Choroid plexus epithelial cell (primary cell): ENCODE data around the gene ASCC1.
"Not testable (repeated sequence)": the region's sequence is repeated elsewhere in the genome, so short reads cannot be mapped to it uniquely, and the experiment has no call there.

Experiments
- DNase-seq: peaks from one replicate; pipeline ENCODE4 v3.0.0-alpha.2; 2010; ENCODE audit warnings: low read depth
- H3K4me3 ChIP-seq: 2 replicates; pipeline ENCODE4 v1.5.1; 2011; ENCODE audit warnings: low read depth, mild to moderate bottlenecking, control low read depth, low read length, moderate library complexity
- TF ChIP-seq, protein P1 (sequence below): conservative IDR thresholded peaks from 2 replicates; pipeline ENCODE4 v1.5.1; 2011; ENCODE audit warnings: low read depth, mild to moderate bottlenecking, control low read depth, inconsistent platforms, low read length, moderate library complexity

The ASCC1 gene

DNA sequence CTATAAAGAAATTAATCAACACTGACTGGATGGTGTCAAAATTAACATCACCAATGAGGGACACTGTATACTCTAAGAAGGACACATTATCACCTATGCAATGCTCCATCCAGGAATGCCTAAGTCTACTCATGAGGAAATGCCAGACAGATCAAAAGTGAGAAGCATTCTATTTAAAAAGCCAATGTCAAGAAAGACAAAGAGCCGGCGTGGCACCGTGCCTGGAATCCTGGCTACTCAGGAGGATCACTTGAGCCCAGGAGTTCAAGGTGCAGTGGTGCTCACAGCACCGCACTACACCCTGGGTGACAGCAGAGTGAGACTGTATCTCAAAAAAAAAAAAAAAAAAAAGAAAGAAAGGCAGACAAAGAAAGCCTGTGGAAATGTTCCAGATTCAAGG, 45.8 kb downstream of the ASCC1 start:
- no peak overlapping the region for H3K4me3 ChIP-seq
- peak; percentile 15 for DNase-seq
- TF ChIP-seq, protein P1, sequence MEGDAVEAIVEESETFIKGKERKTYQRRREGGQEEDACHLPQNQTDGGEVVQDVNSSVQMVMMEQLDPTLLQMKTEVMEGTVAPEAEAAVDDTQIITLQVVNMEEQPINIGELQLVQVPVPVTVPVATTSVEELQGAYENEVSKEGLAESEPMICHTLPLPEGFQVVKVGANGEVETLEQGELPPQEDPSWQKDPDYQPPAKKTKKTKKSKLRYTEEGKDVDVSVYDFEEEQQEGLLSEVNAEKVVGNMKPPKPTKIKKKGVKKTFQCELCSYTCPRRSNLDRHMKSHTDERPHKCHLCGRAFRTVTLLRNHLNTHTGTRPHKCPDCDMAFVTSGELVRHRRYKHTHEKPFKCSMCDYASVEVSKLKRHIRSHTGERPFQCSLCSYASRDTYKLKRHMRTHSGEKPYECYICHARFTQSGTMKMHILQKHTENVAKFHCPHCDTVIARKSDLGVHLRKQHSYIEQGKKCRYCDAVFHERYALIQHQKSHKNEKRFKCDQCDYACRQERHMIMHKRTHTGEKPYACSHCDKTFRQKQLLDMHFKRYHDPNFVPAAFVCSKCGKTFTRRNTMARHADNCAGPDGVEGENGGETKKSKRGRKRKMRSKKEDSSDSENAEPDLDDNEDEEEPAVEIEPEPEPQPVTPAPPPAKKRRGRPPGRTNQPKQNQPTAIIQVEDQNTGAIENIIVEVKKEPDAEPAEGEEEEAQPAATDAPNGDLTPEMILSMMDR: no peak

DNA sequence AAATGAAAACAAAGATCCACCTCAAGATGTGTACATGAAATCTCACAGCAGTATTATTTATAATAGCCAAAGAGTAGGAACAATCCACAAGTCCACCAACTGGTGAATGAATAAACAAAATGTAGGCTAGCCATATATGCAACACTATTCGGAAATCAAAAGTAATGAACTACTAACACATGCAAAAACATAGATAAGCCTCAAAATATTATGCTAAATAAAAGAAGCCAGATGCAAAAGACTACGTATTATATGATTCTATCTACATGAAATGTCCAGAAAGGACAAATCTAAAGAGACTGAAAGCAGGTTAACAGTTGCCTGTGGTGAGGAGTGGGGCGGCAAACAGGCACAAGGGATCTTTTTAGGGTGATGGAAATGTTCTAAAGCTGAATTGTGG, 49.0 kb downstream of the ASCC1 start:
- DNase-seq: no peak
- H3K4me3 ChIP-seq: no peak overlapping the region
- TF ChIP-seq, protein P1: no peak

- peak; percentile 17 for DNase-seq
- TF ChIP-seq, protein P1: no peak
- no peak overlapping the region for H3K4me3 ChIP-seq
Observed at GRCh38 chr10:72164617-72165016, 51.5 kb downstream of the ASCC1 start.

- H3K4me3 ChIP-seq: no peak overlapping the region
- TF ChIP-seq, protein P1: no peak
- peak; percentile 68 for DNase-seq
Observed at GRCh38 chr10:72162978-72163377, 53.1 kb downstream of the ASCC1 start.

- TF ChIP-seq, protein P1: no peak
- H3K4me3 ChIP-seq: no peak overlapping the region
- no peak for DNase-seq
Observed at GRCh38 chr10:72158176-72158575, 57.9 kb downstream of the ASCC1 start.

- DNase-seq: no peak
- TF ChIP-seq, protein P1: no peak
- no peak overlapping the region for H3K4me3 ChIP-seq
Observed at GRCh38 chr10:72156223-72156622, 59.9 kb downstream of the ASCC1 start.

- no peak overlapping the region for H3K4me3 ChIP-seq
- DNase-seq: no peak
- TF ChIP-seq, protein P1: no peak
Observed at GRCh38 chr10:72152286-72152685, 63.8 kb downstream of the ASCC1 start.

DNA sequence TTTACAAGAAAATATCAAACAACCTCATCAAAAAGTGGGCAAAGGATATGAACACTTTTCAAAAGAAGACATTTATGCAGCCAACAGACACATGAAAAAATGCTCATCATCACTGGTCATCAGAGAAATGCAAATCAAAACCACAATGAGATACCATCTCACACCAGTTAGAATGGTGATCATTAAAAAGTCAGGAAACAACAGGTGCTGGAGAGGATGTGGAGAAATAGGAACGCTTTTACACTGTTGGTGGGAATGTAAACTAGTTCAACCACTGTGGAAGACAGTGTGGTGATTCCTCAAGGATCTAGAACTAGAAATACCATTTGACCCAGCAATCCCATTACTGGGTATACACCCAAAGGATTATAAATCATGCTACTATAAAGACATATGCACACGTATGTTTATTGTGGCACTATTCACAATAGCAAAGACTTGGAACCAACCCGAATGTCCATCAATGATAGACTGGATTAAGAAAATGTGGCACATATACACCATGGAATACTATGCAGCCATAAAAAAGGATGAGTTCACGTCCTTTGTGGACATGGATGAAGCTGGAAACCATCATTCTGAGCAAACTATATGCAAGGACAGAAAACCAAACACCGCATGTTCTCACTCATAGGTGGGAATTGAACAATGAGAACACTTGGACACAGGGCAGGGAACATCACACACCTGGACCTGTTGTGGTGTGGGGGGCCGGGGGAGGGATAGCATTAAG, 65.2 kb downstream of the ASCC1 start:
- H3K4me3 ChIP-seq, DNase-seq: not testable (repeated sequence)

DNA sequence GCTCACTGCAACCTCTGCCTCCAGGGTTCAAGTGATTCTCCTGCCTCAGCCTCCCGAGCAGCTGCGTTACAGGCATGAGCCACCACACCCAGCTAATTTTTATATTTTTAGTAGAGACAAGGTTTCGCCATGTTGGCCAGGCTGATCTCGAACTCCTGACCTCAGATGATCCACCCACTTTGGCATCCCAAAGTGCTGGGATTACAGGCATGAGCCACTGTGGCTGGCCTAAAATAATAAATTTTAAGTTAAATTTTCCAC, 68.8 kb downstream of the ASCC1 start:
- not testable (repeated sequence) for H3K4me3 ChIP-seq, DNase-seq
